ENCODE measurements around the gene BST1.

Gene BST1

DNA sequence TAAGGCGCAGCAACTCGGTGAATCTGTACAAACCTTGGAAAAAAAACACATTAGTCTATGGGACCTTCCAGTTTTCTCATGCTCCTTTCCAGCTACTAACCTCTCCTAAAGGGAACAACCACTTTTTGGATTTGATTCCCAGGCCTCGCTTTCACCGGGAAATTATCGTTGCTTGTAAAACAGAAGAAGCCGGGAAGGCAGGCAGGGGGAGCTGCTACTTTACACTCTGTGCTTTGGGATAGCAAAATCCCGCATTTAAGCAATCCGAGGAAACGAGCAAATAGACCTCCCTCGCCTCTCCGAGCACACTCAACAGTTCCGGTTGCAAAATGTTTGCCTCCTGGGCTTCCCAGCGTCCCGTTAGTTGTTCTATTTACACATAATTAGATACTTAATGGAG, 76.4 kb downstream of the BST1 start:
- Histone ChIP-seq H3K27ac (replicated peaks) (peak overlapping the region; percentile 61), H3K4me3 (replicated peaks; ENCODE audit: insufficient read depth, low read length) (peak overlapping the region; percentile 64), H3K27me3 (ENCODE audit: insufficient read depth, poor library complexity, severe bottlenecking) (no peaks in the 10 kb centered on the region)
- DNase-seq (ENCODE audit: low read depth in 1 of 2, low spot score in 1 of 2), result peak; percentile 55 to 59
- TF ChIP-seq SPI1 (IDR thresholded peaks at IDR 0.05; ENCODE audit: borderline replicate concordance, low read depth) (no peak), POLR2AphosphoS5 (IDR thresholded peaks at IDR 0.05; ENCODE audit: low read depth) (no peak), GABPA (IDR thresholded peaks at IDR 0.05; ENCODE audit: low read depth) (no peak)
- TF ChIP-seq, protein P1, sequence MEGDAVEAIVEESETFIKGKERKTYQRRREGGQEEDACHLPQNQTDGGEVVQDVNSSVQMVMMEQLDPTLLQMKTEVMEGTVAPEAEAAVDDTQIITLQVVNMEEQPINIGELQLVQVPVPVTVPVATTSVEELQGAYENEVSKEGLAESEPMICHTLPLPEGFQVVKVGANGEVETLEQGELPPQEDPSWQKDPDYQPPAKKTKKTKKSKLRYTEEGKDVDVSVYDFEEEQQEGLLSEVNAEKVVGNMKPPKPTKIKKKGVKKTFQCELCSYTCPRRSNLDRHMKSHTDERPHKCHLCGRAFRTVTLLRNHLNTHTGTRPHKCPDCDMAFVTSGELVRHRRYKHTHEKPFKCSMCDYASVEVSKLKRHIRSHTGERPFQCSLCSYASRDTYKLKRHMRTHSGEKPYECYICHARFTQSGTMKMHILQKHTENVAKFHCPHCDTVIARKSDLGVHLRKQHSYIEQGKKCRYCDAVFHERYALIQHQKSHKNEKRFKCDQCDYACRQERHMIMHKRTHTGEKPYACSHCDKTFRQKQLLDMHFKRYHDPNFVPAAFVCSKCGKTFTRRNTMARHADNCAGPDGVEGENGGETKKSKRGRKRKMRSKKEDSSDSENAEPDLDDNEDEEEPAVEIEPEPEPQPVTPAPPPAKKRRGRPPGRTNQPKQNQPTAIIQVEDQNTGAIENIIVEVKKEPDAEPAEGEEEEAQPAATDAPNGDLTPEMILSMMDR (IDR thresholded peaks at IDR 0.05; ENCODE audit: insufficient read depth, low read length), result no peak
- TF ChIP-seq, protein P2, sequence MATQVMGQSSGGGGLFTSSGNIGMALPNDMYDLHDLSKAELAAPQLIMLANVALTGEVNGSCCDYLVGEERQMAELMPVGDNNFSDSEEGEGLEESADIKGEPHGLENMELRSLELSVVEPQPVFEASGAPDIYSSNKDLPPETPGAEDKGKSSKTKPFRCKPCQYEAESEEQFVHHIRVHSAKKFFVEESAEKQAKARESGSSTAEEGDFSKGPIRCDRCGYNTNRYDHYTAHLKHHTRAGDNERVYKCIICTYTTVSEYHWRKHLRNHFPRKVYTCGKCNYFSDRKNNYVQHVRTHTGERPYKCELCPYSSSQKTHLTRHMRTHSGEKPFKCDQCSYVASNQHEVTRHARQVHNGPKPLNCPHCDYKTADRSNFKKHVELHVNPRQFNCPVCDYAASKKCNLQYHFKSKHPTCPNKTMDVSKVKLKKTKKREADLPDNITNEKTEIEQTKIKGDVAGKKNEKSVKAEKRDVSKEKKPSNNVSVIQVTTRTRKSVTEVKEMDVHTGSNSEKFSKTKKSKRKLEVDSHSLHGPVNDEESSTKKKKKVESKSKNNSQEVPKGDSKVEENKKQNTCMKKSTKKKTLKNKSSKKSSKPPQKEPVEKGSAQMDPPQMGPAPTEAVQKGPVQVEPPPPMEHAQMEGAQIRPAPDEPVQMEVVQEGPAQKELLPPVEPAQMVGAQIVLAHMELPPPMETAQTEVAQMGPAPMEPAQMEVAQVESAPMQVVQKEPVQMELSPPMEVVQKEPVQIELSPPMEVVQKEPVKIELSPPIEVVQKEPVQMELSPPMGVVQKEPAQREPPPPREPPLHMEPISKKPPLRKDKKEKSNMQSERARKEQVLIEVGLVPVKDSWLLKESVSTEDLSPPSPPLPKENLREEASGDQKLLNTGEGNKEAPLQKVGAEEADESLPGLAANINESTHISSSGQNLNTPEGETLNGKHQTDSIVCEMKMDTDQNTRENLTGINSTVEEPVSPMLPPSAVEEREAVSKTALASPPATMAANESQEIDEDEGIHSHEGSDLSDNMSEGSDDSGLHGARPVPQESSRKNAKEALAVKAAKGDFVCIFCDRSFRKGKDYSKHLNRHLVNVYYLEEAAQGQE (IDR thresholded peaks at IDR 0.05; ENCODE audit: insufficient replicate concordance, low read depth), result no peak

DNA sequence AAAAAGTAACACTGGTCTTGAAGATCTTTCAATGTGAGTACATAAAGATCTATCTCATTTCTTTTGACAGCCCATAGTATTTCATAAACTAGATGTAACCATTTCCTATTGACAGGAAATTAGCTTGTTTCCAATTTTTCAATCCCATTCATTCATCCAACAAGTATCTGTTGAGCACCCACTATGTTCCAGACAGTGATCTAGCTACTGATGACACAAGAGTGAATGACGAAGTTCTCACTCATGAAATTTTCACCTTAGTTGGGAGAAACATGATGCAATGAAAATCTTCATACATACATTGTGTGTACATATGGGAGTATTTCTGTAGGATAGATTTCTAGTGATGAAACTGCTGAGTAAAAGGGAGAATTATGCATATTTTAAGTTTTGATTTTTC, 76.9 kb downstream of the BST1 start:
- Histone ChIP-seq H3K27ac (replicated peaks) (peak overlapping the region; percentile 61), H3K4me3 (replicated peaks; ENCODE audit: insufficient read depth, low read length) (peak overlapping the region; percentile 64), H3K27me3 (ENCODE audit: insufficient read depth, poor library complexity, severe bottlenecking) (no peaks in the 10 kb centered on the region)
- peak in 1 of 2 experiments; percentile 44 for DNase-seq (ENCODE audit: low read depth in 1 of 2, low spot score in 1 of 2)
- TF ChIP-seq POLR2AphosphoS5 (IDR thresholded peaks at IDR 0.05; ENCODE audit: low read depth) (no peak), SPI1 (IDR thresholded peaks at IDR 0.05; ENCODE audit: borderline replicate concordance, low read depth) (no peak), GABPA (IDR thresholded peaks at IDR 0.05; ENCODE audit: low read depth) (no peak)
- TF ChIP-seq, protein P1 (IDR thresholded peaks at IDR 0.05; ENCODE audit: insufficient read depth, low read length), result no peak
- TF ChIP-seq, protein P2 (IDR thresholded peaks at IDR 0.05; ENCODE audit: insufficient replicate concordance, low read depth), result no peak

DNA sequence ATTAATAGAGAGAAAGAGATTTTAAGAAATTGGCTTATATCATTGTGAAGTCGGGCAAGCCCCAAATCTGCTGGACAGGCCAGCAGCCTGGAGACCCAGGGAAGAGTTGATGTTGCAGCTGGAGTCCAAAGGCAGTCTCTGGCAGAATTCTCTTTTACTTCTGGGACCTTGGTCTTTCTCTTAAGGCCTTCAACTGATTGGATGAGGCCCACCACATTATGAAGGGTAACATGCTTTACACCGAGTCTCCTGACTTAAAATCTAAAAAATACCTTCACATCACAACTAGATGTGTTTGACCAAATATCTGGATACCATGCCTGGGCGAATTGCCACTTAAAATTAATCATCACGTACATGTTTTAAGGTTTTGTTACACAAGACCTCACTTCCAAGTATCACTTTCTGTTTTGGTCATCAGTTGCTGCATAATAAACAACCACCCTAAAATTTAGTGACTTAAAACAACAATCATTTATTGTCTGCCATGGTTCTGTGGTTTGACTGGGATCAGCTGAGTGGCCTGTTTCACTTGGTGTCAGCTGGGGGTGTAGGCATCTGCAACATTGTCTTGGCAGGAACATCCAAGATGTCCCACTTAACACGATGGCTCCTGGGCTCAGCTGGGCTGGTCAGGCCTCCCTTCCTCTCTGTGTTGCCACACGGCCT, 78.7 kb downstream of the BST1 start:
- TF ChIP-seq GABPA (IDR thresholded peaks at IDR 0.05; ENCODE audit: low read depth), result no peak
- TF ChIP-seq, protein P1 (IDR thresholded peaks at IDR 0.05; ENCODE audit: insufficient read depth, low read length), result no peak
- TF ChIP-seq POLR2AphosphoS5 (IDR thresholded peaks at IDR 0.05; ENCODE audit: low read depth), result no peak
- no peak for TF ChIP-seq SPI1 (IDR thresholded peaks at IDR 0.05; ENCODE audit: borderline replicate concordance, low read depth)
- TF ChIP-seq, protein P2 (IDR thresholded peaks at IDR 0.05; ENCODE audit: insufficient replicate concordance, low read depth), result no peak
- no peak overlapping the region for H3K27ac ChIP-seq (replicated peaks)
- DNase-seq (ENCODE audit: low read depth in 1 of 2, low spot score in 1 of 2), result no peak
- H3K4me3 ChIP-seq (replicated peaks; ENCODE audit: insufficient read depth, low read length), result no peak overlapping the region
- H3K27me3 ChIP-seq (ENCODE audit: insufficient read depth, poor library complexity, severe bottlenecking), result no peaks in the 10 kb centered on the region

Measured in HL-60 (cell line).